ENCODE results near the gene ZFYVE28.

ZFYVE28 gene

GRCh38 chr4:2330091-2331042, 88.1 kb downstream of the ZFYVE28 start:
- no peak for DNase-seq

DNA sequence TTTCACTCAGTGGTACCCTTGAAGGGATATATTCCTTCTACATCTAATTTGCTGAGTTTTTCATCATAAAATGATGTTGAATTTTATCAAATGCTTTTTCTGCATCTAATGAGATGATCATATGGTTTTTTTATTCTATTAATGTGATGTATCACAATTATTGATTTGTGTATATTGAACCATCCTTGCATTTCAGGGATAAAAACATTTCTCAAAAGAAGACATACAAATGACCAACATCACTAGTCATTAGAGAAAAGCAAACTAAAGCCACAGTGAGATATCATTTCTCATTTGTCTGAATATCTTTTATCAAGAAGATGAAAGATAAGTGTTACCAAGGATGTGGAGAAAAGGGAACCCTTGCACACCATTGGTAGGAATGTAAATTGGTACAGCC, 90.9 kb downstream of the ZFYVE28 start:
- DNase-seq = no peak

DNA sequence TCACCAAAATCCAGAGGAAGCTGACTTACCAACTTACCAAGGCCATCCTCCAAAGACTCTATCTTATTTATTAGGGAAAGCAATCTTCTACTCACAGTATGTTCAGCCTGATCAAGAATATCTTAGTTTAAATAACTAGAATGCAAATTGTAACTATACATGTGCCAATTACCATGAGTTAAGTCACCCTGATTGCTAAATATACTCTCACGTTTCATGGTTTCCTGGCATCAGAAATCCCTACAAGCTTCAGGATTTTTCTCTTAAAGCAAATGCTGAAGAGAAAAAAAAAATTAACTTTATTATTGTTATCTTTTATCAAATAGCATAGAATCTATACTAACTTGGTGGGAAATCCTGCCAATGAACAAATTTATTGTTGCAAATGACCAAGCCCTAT, 93.6 kb downstream of the ZFYVE28 start:
- DNase-seq = no peak

DNA sequence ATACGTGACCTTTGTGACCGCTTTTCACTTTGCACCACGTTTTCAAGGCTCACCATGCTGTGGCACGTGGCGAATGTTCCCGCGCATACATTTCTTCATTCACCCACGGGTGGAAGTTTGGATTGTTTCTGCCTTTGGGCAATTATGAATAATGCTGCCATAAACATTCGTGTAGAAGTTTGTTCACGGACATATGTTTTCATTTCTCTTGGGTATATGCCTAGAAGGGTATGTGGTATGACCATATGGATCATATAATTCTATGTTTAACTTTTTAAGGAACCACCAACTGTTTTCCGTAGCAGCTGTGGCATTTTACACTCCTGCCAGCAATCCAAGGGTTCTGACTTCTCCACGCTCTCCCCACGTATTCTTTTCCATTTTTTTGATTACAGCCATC, 95.6 kb downstream of the ZFYVE28 start:
- no peak for DNase-seq

DNA sequence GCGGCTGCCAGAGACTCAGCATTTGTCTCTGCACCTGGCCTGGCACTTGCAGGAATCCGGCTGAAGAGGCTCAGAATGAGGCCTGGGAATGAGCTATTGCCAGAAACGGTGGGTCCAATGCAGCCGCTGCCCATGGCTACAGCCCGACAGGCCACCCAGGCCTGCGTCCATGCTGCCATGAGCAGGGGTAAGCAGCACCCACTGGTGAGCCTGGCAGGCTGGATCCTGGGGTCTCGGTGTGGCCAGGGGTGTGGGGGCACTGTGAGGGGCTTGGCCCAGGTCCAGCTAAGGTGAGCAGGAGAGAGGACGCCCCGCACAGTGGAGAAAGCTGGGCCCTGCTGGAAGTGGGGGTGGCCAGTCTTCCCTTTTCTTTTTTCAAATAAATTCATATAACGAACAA, 96.2 kb downstream of the ZFYVE28 start:
- no peak for DNase-seq

- DNase-seq = no peak
Measured at GRCh38 chr4:2321279-2322196, 96.9 kb downstream of the ZFYVE28 start.

DNA sequence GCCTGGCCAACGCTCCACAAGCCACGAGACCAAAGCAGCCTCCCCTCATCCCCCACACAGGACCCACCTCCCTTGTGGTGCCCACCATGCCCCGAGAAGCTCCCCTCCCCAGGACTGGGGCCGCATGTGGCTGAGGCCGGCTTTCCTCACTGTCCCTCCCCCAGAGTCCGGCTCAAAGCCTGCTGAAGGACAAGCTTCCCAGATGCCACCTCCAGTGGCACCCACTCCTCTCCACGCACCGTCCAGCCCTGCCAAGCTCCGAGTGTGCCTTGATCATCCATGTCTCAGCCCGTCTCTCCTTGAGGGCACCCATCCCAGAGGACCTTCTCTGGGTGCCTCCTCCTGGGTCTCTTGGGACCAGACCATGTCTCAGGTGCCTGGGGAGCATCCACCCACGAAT, 97.7 kb downstream of the ZFYVE28 start:
- no peak for DNase-seq

DNA sequence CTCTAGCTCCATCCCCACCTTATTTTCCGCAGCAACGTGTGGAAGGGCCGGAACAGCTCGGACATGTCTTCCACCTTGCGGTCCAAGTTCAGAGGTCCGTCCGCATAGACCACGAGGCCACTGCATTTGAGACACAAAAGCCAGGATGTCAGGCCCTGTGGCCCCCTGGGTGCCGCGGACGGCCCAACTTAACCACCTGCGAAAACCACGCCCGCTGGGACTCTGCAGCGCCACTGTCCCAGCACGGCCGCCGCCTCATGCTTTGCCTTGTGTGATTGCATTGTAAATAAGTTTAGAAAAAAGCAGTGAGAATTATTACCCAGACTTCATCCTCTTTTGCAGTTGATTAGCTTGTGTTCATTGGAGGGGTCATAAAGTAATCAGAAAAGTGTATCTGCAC, 98.3 kb downstream of the ZFYVE28 start:
- no peak for DNase-seq

DNA sequence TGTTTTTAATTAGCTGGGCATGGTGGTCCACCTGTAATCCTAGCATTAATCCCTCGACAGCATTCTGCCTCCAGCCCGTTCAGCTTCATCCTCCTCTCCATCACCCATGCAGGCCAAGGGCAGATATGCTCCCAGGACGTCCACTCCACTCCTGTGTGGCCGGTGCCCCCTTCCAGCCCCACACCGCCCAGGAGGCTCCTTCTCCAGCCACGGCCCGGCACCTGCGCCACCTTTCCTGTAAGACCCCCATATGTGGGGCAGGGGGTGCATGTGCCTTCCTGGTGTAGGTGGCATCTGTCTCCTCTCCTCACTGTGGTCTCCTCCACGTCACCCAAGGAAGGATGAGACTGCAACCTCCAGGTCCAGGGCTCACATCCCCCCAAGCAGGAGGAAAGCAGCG, 99.6 kb downstream of the ZFYVE28 start:
- no peak for DNase-seq

GRCh38 chr4:2318476-2318875, 100.0 kb downstream of the ZFYVE28 start:
- DNase-seq = no peak

GRCh38 chr4:2313366-2313765, 105.1 kb downstream of the ZFYVE28 start:
- DNase-seq = no peak

- DNase-seq = no peak
Measured at GRCh38 chr4:2306773-2307410, 111.6 kb downstream of the ZFYVE28 start.

GRCh38 chr4:2305766-2306501, 112.5 kb downstream of the ZFYVE28 start:
- DNase-seq = no peak

GRCh38 chr4:2304877-2305561, 113.4 kb downstream of the ZFYVE28 start:
- DNase-seq = no peak

- DNase-seq = no peak
Measured at GRCh38 chr4:2304321-2304876, 114.0 kb downstream of the ZFYVE28 start.

DNA sequence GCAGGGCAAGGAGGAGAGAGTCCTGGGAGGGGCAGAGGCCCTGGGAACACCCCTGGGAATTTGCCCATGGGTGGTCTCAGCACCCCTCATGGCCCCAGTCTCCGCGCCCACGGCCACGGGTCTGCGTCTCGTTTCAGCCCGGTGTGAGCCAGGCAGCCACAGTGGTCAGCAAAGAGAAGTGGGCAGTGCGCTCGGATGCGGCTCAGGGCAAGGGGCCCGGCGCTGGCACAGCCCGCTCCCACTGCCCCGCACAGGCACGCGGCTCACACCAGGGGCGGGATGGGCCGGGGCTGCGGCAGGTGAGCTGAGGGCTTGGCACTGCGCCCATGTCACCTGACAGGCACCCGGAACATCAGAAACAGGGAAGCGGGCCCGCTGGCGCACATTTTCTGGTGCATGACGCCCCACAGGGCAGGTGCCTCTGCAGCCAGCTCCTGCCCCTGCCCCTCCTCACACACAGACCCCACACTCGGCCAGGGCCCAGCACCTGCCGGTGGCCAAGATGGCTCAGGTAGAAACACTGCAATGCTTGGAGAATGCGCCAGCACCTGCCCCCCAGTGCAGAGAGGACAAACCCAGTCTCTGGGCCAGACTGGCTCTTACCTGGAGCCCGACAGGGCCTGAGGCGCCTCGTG, 114.6 kb downstream of the ZFYVE28 start:
- DNase-seq = no peak

DNA sequence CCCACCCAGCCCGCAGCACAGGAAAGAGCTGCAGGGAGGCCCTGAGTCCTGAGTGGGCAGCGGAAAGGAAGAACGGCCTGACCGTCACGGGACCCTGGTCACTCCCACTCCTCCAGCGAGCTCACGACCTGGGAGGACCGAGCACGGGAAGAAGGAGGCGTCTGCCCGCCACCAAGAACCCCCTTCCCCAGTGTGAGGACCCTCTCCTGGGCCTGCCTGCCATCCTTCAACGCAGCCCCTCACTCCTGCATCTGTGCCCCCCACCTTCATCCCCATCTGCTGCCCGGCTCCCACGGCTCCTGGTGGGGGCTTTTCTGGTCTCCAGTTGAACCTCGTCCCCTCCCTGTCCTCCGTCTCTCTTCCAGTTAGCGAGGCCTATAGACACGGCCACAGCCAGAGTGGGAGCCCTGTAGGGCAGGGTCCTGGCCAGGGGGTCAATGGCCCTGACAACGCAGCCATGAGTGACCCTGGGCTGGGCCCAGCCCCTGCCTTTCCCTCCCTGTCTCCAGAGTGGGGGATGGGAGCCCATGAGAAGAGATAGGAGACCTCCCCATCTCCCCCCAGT, 115.2 kb downstream of the ZFYVE28 start:
- DNase-seq = no peak

DNA sequence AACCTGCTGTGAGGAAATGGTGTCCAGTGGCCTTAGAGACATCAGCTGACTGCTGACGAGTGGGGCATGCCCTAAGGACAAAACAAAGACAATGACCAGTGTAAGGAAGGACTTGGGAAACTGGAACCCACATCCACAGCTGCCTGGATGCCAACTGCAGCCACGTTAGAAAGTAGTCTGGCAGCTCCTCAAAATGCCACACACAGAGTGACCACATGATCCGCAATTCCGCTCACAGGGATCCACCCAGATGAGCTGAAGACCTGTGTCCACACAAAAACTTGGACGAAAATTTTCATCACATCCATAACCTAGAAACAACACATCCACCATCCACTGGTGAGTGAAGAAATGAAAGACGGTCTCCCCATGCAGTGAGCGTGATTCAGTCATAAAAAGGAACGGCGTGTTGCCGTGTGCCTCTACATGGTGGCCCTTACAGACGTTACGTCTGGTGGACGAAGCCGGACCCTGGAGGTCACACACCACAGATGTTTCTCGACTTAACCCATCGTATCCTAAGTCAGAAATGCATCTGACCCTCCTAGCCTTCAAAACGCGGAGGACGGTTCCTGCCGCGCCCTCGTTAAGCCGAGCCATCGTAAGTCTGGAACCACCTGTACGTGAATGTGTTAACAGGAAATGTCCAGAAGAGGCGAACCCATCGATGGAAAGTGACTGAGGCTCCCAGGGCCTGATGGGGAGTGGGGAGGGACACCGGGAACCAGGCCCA, 115.9 kb downstream of the ZFYVE28 start:
- DNase-seq = no peak

- DNase-seq = no peak
Measured at GRCh38 chr4:2301806-2302205, 116.6 kb downstream of the ZFYVE28 start.

GRCh38 chr4:2301225-2301642, 117.2 kb downstream of the ZFYVE28 start:
- DNase-seq = no peak
